Measurements from ENCODE around the gene ACTL7A. TPM values are rescaled to one million over a fixed set of nuclear protein-coding genes. Genes with fewer than 3 reads are reported as not detected.

Gene ACTL7A
- total and polyA plus RNA-seq, 4 donors = 0.10 TPM; not detected in 3

GRCh38 chr9:108877524-108877923 lies 15.5 kb downstream of the ACTL7A start:
- Histone ChIP-seq H3K9ac (ENCODE audit: low read depth in 1 of 2, low read length in 2 of 2) (no peak overlapping the region), H3K9me3 (ENCODE audit: control insufficient read depth in 4 of 4, low read length in 3 of 4) (no peaks in the 10 kb centered on the region), H3K36me3 (ENCODE audit: control insufficient read depth in 4 of 4, insufficient read depth in 3 of 4, low read depth in 1 of 4, low read length in 3 of 4) (peaks cover 13 to 60% (median 54%) of the 10 kb centered on the region in 4 donors), H3K27ac (ENCODE audit: low read depth in 1 of 2, low read length in 2 of 2) (no peak overlapping the region), H3K4me3 (ENCODE audit: low read depth in 1 of 3, low read length in 3 of 3) (no peak overlapping the region), H3K27me3 (ENCODE audit: control insufficient read depth in 4 of 4, insufficient read depth in 4 of 4, low read length in 3 of 4) (no peaks in the 10 kb centered on the region), H3K4me1 (ENCODE audit: control insufficient read depth in 4 of 4, insufficient read depth in 4 of 4, low read length in 3 of 4) (no peaks in the 10 kb centered on the region)
- TF ChIP-seq RAD21 (IDR thresholded peaks at IDR 0.05) (no peak), ATF3 (IDR thresholded peaks at IDR 0.05) (no peak)
- no peak for DNase-seq (ENCODE audit: low spot score)
- WGBS = over 99% methylated on average over 2 of the region's 2 CpGs

GRCh38 chr9:108880738-108881316 lies 18.8 kb downstream of the ACTL7A start:
- 86% methylated on average over 3 of the region's 3 CpGs for WGBS
- peaks cover 0 to 10% (median 7%) of the 10 kb centered on the region in 4 donors for H3K4me1 ChIP-seq (ENCODE audit: control insufficient read depth in 4 of 4, insufficient read depth in 4 of 4, low read length in 3 of 4)
- H3K36me3 ChIP-seq (ENCODE audit: control insufficient read depth in 4 of 4, insufficient read depth in 3 of 4, low read depth in 1 of 4, low read length in 3 of 4) = peaks cover 8 to 39% (median 30%) of the 10 kb centered on the region in 4 donors

DNA sequence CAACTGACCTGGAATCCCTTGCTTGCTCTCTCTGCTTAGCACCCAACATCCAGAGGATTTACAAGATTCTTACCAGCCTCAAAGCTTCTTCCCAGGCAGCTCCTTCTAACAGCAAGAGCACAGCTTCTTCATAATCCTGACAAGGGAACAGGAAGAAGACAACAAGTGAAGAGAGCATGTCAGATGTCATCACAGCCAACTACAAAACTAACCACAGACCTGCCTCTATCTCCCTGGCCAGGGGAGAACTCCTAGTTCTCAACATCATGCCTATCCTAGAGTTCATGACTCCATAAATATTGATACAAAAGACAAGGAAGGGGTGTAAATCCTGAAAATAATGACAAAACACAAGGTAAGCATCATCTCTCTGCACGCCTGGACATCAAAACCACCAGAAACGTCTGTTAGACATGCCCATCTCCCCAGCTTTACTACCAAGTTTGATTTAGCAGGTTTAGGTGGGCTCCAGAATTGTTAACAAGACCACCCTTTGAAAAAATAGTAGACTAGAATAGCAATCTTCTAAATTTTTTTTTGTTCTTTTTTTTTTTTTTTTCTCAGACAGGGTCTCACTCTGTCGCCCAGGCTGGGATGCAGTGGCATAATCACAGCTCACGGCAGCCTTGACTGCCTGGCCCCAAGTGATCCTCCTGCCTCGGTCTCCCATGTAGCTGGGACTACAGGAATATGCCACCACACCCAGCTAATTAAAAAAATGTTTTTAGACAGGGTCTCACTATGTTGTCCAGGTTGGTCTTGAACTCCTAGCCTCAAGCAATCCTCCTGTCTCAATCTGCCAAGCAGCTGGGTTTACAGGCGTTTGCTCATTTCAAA lies 20.2 kb downstream of the ACTL7A start:
- no peak for DNase-seq (ENCODE audit: low spot score)
- Histone ChIP-seq H3K4me3 (ENCODE audit: low read depth in 1 of 3, low read length in 3 of 3) (no peak overlapping the region), H3K36me3 (ENCODE audit: control insufficient read depth in 4 of 4, insufficient read depth in 3 of 4, low read depth in 1 of 4, low read length in 3 of 4) (peaks cover 7 to 32% (median 26%) of the 10 kb centered on the region in 4 donors), H3K4me1 (ENCODE audit: control insufficient read depth in 4 of 4, insufficient read depth in 4 of 4, low read length in 3 of 4) (peaks cover 2 to 18% (median 11%) of the 10 kb centered on the region in 4 donors), H3K9ac (ENCODE audit: low read depth in 1 of 2, low read length in 2 of 2) (no peak overlapping the region), H3K27ac (ENCODE audit: low read depth in 1 of 2, low read length in 2 of 2) (no peak overlapping the region), H3K9me3 (ENCODE audit: control insufficient read depth in 4 of 4, low read length in 3 of 4) (no peaks in the 10 kb centered on the region), H3K27me3 (ENCODE audit: control insufficient read depth in 4 of 4, insufficient read depth in 4 of 4, low read length in 3 of 4) (no peaks in the 10 kb centered on the region)
- no peak for TF ChIP-seq EGR1 (IDR thresholded peaks at IDR 0.05; ENCODE audit: low read depth in 2 of 2)
- TF ChIP-seq, protein P1, sequence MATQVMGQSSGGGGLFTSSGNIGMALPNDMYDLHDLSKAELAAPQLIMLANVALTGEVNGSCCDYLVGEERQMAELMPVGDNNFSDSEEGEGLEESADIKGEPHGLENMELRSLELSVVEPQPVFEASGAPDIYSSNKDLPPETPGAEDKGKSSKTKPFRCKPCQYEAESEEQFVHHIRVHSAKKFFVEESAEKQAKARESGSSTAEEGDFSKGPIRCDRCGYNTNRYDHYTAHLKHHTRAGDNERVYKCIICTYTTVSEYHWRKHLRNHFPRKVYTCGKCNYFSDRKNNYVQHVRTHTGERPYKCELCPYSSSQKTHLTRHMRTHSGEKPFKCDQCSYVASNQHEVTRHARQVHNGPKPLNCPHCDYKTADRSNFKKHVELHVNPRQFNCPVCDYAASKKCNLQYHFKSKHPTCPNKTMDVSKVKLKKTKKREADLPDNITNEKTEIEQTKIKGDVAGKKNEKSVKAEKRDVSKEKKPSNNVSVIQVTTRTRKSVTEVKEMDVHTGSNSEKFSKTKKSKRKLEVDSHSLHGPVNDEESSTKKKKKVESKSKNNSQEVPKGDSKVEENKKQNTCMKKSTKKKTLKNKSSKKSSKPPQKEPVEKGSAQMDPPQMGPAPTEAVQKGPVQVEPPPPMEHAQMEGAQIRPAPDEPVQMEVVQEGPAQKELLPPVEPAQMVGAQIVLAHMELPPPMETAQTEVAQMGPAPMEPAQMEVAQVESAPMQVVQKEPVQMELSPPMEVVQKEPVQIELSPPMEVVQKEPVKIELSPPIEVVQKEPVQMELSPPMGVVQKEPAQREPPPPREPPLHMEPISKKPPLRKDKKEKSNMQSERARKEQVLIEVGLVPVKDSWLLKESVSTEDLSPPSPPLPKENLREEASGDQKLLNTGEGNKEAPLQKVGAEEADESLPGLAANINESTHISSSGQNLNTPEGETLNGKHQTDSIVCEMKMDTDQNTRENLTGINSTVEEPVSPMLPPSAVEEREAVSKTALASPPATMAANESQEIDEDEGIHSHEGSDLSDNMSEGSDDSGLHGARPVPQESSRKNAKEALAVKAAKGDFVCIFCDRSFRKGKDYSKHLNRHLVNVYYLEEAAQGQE (IDR thresholded peaks at IDR 0.05) = no peak
- TF ChIP-seq NR2F2 (IDR thresholded peaks at IDR 0.05) = no peak
- TF ChIP-seq HNF4G (IDR thresholded peaks at IDR 0.05) = no peak
- TF ChIP-seq FOXA2 (IDR thresholded peaks at IDR 0.05) = no peak
- TF ChIP-seq SP1 (IDR thresholded peaks at IDR 0.05) = no peak
- over 99% methylated on average over 6 of the region's 6 CpGs for whole genome bisulfite sequencing

More at GRCh38 chr9:108880738-108881316, 18.8 kb downstream of the ACTL7A start:
- Histone ChIP-seq H3K9me3 (ENCODE audit: control insufficient read depth in 4 of 4, low read length in 3 of 4) (no peaks in the 10 kb centered on the region), H3K27me3 (ENCODE audit: control insufficient read depth in 4 of 4, insufficient read depth in 4 of 4, low read length in 3 of 4) (no peaks in the 10 kb centered on the region), H3K27ac (ENCODE audit: low read depth in 1 of 2, low read length in 2 of 2) (no peak overlapping the region), H3K9ac (ENCODE audit: low read depth in 1 of 2, low read length in 2 of 2) (no peak overlapping the region), H3K4me3 (ENCODE audit: low read depth in 1 of 3, low read length in 3 of 3) (no peak overlapping the region)
- TF ChIP-seq HNF4G (IDR thresholded peaks at IDR 0.05) (no peak), FOXA2 (IDR thresholded peaks at IDR 0.05) (no peak), SP1 (IDR thresholded peaks at IDR 0.05) (no peak), CTCF (IDR thresholded peaks at IDR 0.05; ENCODE audit: low read depth, low read length, missing input control) (no peak), YY1 (IDR thresholded peaks at IDR 0.05) (no peak), HNF4A (conservative IDR thresholded peaks at IDR 0.05) (no peak), EGR1 (IDR thresholded peaks at IDR 0.05; ENCODE audit: low read depth in 2 of 2) (no peak), TAF1 (conservative IDR thresholded peaks at IDR 0.05) (no peak), RXRA (IDR thresholded peaks at IDR 0.05) (no peak)
- no peak for DNase-seq (ENCODE audit: low spot score)
